Activated T-cell treated with anti-CD3 and anti-CD28 coated beads for 24 hours (primary cell): ENCODE data around the gene RACGAP1.

Experiments
- DNase-seq: peaks from one replicate; pipeline ENCODE4 v3.0.0-alpha.2; 2020; ENCODE audit warnings: low read depth

The RACGAP1 gene

GRCh38 chr12:49954863-49955830 lies 70.1 kb downstream of the RACGAP1 start:
- DNase-seq: no peak

DNA sequence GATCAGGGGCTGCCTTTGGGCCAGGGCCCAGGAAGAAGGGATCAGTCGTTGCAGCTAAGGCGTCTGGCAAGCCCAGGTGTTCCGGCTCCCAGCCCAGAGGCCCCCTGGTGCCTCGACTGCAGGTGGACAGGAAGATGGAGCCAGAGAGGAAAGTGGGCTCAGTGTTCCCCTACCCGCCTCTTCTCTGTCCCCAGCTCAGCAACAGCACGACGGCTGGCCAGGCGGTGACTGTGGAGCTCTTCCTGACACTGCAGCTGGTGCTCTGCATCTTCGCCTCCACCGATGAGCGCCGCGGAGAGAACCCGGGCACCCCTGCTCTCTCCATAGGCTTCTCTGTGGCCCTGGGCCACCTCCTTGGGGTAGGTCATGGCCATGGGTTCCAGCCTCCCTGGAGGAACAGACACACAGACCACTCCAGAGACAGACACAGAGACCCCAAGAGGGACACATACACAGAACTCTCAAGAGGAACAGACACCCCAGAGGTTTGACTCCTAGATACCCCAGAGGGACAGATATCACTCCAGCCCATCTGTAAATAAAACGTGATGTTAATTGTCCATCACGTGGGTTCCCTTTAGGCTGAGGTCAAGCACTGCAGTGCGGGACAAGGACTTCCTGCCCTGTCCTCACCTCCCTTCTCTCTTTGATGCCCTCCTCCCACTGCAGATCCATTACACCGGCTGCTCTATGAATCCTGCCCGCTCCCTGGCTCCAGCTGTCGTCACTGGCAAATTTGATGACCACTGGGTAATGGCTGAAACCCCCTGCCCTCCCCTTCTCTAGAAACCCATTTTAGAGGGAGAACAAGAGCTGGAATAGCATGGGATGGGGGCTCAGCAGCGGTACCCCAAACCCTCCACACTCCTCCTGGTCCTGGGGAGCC lies 71.1 kb downstream of the RACGAP1 start:
- DNase-seq: no peak

GRCh38 chr12:49953151-49953550 lies 72.1 kb downstream of the RACGAP1 start:
- DNase-seq: no peak

DNA sequence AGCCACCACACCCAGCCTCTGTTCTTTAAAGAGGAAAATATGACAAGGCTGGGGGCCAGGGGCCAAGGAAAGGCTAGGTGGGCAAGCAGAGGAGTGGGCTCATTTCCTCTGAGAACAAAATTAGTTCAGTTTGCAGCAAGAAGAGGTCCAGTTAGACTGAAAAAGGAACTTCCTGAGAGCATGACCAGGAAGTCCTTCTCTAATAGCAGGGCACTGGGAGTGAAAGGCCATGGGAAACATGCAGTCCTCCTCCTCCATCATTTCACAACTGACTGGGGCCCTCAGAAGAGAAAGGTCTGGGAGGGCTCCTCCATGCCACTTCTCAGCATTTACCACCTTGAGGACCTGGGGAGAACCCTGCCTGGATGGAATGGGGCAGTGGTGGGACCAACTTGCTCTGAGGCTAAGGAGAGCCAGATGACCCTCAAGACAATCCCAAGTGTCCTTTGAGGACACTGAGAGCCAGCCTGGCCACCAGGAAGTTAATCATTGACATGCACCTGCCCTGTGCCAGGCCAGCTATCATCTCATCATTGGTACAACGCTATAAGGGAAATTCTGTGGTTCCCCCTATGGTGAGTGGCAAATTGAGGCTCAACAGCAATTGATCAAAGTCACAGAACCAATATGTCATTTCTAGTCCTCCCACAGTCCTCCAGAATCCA lies 72.8 kb downstream of the RACGAP1 start:
- no peak for DNase-seq

GRCh38 chr12:49951411-49952240 lies 73.7 kb downstream of the RACGAP1 start:
- no peak for DNase-seq

DNA sequence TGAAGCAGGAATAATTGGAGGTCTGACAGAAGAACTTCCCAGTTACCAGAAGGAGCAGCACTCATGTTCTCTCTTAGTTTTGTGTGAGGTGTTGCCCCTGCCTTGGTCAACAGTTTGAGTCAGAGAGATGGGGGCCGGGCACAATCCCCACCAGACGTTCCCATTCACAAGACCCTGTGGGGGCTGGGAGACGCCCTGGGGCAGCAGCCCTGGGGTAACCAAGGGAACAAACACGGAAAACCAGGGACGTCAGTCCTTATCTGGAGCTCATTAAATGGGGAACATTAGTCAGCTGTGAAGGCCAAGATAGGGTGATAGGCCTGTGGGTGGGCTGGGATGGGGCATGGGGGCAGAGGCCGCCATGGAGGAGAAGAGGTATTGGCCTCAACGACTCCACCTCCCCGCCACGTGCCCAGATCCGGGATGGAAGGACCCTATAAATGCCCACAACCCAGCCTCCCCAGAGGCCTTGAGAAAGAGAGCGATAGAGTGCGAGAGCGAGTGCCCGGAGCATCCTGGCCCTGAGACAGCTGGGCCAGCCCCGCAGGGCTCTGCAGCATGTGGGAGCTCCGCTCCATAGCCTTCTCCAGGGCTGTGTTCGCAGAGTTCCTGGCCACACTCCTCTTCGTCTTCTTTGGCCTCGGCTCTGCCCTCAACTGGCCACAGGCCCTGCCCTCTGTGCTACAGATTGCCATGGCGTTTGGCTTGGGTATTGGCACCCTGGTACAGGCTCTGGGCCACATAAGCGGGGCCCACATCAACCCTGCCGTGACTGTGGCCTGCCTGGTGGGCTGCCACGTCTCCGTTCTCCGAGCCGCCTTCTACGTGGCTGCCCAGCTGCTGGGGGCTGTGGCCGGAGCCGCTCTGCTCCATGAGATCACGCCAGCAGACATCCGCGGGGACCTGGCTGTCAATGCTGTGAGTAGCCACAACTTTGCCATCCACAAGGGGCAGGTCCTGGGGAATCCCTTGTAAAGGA lies 74.7 kb downstream of the RACGAP1 start, which contains the start of gene AQP2:
Gene AQP2 (plus strand): TSS at position 465 of the 979 bp plus-strand sequence. CDS start 94 bp downstream, at position 559.
- no peak for DNase-seq

DNA sequence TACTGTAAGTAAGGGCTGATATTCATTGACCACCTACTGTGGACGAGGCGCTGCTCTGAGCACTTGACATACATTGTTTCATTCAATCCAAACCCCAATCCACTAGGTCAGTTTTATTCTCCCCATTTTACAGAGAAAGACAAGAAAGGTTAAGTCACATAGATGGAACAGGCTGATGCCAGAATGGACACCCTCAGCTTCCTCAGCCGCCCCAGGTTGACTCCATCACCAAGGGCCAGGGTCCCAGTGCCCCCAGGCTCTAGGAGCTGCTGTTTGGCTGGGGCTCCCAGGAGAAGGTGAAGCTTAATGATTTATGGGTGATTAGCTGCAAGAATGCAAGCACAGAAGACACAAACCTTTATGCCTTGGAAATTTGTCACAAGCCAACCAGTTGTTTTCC lies 75.4 kb downstream of the RACGAP1 start:
- no peak for DNase-seq

DNA sequence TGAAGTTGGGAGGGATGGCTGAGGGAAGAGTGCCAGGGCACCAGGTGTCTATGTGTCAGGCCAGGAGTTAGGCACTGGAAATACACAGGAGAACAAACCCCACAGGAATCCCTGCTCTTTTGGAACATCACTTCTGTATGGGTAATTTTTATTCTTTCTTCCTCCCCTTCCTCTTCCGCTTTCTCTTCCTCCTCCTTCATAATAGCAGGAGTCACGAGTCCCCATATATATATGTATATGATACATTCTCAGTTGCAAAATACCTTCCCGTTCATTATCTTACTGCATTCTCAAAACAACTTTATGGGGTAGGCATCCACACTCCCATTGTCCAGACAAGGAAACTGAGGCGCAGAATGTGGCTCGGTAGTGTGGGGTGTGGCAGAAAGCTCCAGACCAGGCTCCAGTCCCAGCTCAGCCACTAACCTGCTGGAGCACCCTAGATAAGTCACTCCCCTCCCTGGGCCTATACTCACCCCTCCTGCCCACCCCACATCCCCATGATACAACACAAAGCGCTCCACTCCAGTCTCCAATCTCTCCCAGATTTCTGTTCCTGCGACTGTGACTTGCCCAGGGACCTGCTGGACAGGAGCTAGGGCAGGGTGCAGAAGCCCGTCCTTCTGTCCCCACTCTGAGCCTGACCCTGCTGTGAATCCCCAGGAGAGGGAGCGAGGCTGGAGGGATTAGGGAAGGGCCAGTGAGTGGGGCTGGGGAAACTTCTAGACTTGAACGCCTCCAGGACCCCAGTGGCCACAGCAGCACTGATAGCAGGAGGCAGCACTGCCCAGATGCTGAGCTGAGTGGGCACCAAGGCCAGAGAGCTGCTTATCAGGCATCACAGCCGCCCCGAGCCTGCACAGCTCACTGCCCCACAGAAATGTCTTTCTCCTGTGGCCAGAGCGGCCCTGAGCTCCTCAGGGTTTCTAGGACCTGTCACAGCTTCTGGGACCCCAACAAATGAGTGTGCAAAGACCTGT lies 76.1 kb downstream of the RACGAP1 start:
- no peak for DNase-seq

DNA sequence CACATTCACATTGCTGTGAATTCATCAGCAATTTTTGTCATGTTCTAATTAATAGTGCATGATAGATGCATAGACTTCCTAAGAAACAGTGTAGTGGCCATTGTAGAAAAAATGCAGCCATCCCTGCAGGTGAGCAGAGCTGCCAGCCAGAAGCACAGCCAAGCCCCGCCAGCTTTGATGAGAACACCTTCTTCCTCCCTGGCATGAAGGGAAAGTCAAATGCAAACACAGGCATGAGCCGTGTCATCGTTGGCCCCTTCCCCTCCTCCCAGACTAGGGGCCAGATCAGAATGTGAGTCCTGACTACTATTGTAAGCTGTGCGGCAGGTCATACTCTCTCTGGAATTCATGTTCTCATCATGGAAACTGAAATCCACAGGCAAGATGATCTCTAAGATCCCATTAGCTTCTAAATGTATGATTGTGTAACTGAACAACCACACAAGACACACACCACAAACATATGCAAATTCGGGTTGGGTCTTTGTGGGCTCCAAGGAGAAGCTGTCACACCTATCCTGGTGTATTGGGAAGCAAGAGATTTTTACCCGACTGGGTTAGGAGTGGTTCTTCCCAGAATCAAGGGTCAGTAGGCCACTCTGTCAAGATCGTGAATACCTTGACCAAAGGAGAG lies 77.6 kb downstream of the RACGAP1 start:
- no peak for DNase-seq

GRCh38 chr12:49946497-49946896 lies 78.8 kb downstream of the RACGAP1 start:
- DNase-seq: no peak

DNA sequence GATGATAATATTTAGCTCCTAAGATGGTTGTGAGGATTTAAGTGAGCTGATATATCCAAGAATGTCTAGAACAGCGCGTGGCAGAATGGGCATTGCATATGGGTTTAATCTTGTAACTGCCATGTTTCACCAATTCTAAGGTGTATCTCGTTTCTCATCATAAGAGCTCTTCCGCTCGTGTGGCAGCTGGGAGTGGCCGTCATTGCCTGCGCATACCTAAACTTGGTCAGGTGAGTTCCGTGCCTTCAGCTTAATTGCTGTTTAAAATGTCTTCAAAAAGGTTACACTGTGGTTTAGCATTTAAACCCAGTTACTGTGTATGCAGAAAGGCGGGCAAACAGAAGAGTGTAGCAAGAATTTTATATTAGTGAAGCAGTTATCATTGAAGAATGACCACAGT lies 79.2 kb downstream of the RACGAP1 start:
- no peak for DNase-seq

DNA sequence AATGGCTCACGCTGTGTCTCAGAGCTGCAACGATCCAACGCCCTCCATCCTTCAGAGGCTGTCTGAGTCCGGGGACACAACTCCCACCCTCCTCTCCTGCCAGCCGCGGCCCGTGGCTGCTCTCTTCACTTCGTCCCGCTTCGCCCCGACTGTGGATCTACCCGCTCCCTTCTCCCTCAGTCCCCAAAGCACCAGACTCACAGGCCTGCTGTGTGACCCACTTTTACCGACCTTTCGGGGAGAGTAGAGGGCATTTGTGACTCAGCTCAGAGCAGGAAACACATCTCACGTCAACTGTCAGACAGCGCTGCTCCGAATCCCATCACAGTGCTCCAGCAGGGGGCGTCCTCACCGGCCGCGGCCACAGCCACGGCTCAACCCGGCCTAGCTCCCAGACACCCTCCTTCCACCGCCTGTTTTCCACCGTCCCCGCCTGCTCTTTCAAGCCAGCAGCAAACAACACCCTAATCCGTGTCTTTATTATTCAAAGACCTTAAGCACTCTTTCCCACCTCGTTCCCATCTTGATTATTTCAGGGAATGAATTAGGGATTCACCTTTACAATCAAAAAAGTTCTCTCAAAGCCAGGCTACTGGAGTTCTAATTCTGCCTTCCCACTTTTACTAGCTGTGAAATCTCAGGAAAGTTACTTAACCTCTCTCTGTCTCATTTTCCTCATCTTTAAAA lies 79.8 kb downstream of the RACGAP1 start:
- DNase-seq: peak; percentile 83

DNA sequence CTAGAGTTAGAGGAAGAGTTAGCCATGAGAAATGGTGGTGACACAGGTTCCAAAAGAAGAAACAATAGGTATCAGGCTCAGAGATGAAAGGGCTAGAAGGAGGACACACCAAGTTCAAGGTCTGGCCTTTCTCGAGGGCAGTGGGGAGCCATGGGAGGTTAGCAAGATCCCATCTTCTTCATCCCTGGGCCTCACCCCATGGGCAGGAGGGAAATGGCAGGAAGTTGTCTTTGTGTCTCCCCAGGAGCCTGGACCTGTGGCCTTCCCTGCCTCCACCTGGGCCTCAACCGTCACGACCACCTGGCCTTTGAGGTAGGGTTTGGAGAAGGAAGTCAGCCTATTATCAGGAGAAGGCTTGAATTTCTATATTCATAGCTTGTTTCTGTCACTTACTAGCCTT lies 80.6 kb downstream of the RACGAP1 start:
- no peak for DNase-seq

DNA sequence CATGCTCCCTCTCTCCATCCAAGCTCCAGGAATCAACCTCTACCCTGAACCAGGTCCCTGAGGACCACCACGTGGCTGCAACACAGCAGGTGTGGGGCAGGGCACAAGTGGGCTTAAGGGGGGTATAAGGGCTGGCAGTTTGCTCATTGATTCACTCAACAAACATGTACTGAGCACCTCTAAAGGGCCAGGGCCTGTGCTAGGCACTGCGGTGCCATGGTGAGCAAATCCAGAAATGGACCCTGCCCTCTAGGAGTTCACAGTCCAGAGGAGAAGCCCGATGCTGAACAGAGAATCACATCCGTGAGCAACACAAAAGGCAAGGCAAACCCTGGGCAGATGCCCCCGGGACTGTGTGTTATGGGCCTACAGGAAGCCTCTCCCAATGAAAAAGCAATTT lies 81.2 kb downstream of the RACGAP1 start:
- no peak for DNase-seq

GRCh38 chr12:49943625-49943960 lies 81.7 kb downstream of the RACGAP1 start:
- DNase-seq: no peak

GRCh38 chr12:49942921-49943624 lies 82.2 kb downstream of the RACGAP1 start:
- no peak for DNase-seq

DNA sequence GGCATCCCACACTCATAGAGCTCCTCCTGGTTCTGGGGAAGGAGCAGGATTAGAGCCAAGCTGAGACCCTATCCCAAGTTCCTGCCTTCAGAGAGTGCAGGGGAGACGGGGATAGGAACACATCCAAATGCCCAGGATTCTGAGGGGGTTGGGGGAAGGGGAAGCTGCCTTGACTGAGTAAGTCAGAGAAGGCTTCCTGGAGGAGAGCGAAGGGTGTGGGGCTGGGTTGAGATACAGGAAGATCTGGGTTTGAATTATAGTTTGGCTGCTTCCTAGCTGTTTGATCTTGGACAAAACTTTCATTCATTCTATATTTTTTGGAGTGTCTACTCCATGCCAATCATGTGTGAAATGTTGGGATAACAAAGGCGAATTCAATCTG lies 82.8 kb downstream of the RACGAP1 start:
- DNase-seq: no peak
